ENCODE results near the gene DNAH12.

GRCh38 chr3:57572096-57572495 lies 28.0 kb upstream of the DNAH12 start:
- no peak for TF ChIP-seq EZH2phosphoT487 (IDR thresholded peaks at IDR 0.05; ENCODE audit: unreplicated experiment)
- TF ChIP-seq, protein P1, sequence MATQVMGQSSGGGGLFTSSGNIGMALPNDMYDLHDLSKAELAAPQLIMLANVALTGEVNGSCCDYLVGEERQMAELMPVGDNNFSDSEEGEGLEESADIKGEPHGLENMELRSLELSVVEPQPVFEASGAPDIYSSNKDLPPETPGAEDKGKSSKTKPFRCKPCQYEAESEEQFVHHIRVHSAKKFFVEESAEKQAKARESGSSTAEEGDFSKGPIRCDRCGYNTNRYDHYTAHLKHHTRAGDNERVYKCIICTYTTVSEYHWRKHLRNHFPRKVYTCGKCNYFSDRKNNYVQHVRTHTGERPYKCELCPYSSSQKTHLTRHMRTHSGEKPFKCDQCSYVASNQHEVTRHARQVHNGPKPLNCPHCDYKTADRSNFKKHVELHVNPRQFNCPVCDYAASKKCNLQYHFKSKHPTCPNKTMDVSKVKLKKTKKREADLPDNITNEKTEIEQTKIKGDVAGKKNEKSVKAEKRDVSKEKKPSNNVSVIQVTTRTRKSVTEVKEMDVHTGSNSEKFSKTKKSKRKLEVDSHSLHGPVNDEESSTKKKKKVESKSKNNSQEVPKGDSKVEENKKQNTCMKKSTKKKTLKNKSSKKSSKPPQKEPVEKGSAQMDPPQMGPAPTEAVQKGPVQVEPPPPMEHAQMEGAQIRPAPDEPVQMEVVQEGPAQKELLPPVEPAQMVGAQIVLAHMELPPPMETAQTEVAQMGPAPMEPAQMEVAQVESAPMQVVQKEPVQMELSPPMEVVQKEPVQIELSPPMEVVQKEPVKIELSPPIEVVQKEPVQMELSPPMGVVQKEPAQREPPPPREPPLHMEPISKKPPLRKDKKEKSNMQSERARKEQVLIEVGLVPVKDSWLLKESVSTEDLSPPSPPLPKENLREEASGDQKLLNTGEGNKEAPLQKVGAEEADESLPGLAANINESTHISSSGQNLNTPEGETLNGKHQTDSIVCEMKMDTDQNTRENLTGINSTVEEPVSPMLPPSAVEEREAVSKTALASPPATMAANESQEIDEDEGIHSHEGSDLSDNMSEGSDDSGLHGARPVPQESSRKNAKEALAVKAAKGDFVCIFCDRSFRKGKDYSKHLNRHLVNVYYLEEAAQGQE (IDR thresholded peaks at IDR 0.05; ENCODE audit: unreplicated experiment): no peak
- no peak for TF ChIP-seq CTCF (conservative IDR thresholded peaks at IDR 0.05; ENCODE audit: low read depth in 2 of 2)

Measured in GM23338 (cell line).